GM19239 (cell line): ENCODE measurements around the gene GNAQ.
"Not testable (repeated sequence)": the region's sequence is repeated elsewhere in the genome, so short reads cannot be mapped to it uniquely, and the experiment has no call there.

Source experiments
- DNase-seq: peaks from one replicate; pipeline ENCODE4 v3.0.0; 2011; ENCODE audit warnings: low spot score; ENCODE audit not compliant: insufficient read length
- FAIRE-seq: peaks from 2 replicates; lab custom pipeline; 2011; peaks lifted over from hg19 to GRCh38; lab: Jason Lieb, UNC

GNAQ gene

DNA sequence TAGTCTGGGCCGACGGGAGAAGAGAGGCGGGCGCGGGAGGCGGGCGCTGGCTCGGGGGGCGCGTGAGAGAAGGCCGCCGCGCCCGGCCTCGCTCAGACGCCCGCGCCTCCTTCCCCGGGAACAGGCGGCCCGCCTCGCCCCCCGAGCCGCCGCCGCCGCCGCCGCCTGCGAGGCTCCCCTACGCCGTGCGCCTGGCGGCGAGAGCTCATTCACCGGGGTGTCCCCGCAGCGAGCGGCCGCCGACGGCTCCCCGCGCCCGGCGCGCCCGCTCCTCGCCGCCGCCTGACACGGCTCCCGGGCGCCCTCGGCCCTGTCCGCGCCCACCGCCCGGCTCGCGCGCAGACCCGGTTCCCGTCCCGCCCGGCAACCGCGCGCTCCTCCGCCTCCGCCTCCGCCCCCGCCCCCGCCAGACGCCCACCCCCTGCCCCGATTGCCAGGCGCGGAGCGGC, at the start of gene GNAQ:
Gene GNAQ (minus strand): TSS at position 368 of the 449 bp plus-strand sequence. CDS start 576 bp downstream, outside the sequence.
- FAIRE-seq (no peak), DNase-seq (no peak)

DNA sequence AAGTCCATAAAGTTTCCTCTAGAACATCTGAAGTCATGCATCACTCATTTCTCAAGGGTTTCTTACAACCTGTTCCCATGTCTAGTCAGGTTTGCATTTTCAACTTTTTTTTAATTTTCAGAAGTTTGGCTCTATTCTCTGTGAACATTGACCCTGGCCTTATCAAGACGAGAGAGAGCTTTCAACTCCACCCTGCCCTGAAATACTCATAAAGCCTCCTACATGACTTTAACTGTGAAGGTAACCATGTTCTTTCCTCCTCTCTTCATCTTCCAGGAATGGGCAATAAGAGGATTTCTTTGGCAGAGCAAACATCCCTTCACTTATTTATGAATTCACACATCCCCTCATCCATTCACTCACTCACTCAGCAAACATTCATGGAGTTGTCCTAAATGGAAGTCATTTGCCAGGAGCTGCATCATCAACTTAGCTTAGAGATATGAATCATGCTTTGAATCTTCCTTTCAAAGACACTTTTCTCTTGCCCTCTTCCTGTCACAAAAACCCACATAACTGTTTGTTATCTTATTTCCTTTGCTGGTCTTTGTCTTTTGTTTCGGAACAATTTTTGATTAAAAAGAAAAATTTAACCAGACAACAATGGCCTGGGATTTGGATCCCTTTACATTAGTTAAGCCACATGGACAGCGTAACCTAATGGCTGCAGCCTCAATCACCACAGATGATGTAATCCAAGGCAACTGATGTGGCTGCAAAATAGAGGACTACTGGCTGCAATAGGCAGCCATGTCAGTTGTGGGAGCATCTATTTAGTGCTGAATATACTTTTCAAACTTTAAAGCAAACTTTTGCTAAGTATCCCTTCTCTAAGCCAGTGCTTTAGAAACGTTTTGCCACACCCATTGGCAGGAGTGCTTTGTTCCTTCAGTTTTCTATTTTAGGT, 43.0 kb upstream of the GNAQ start:
- FAIRE-seq (no peak), DNase-seq (no peak)

DNA sequence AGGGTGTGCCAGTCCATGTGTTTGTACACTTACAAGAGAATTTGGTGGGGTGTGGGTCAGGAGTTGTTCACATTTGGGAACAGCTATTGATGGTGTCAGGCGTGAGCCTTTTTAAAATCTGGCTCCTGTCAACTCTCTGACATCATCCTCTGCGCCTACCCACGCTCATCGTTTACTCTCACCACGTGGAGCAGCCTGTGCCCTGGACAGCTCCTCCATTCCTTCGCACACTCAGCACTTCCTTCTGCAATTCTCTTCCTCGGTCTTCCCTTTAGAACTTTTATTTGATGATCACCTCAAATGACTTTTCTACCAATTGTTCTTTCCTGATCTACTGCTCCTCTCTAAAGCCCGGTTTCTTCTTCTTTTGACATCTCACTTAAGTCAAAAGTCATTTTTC, 42.1 kb upstream of the GNAQ start:
- DNase-seq (no peak), FAIRE-seq (no peak)

DNA sequence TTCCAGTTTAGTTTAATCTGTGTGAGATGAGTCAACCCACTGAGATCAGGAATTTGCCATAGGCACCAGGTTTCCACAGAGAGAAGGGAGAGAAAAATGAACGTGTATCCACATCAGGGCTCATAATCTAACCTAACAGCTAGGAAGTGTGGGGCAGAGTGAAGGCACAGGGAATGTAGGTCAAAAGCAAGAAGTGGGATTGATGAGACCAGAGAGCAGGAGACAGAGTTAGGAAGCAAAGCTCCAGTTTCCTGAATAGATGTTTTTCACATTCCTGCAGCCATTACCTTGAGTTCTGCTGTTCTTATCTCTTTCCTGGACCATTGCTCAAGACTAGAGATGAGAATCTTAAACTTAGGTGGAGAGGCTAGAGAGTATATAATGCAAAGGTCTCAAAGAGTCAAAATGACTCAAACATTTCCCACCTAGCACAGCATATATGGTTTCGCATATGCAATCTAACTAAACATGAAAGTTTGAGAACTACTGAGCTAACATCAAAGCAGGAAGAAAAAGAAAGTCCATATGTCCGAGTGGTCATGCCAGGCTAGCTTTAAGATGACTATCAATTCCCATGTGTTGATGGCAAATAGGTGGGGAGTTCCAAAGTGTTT, 41.1 kb upstream of the GNAQ start:
- FAIRE-seq, result no peak
- no peak for DNase-seq

DNA sequence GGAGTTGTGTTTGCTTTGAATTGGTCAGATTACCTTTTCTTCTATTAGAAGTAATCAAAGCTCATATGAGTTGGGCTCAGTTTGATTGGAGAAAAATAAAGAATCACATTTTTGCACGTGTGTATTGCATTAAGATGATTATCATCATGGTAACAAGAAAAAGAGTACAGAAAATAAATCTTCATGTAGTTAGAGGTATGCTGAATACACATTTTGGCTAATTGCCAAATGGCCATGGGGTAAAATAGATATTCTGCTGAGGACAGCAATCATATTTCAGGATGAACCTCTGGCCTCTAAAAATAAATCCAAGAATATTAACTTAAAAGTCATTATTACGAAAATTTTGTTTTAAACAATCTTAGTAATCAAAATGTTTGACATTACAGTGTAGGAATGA, 38.9 kb upstream of the GNAQ start:
- no peak for DNase-seq
- FAIRE-seq, result no peak

DNA sequence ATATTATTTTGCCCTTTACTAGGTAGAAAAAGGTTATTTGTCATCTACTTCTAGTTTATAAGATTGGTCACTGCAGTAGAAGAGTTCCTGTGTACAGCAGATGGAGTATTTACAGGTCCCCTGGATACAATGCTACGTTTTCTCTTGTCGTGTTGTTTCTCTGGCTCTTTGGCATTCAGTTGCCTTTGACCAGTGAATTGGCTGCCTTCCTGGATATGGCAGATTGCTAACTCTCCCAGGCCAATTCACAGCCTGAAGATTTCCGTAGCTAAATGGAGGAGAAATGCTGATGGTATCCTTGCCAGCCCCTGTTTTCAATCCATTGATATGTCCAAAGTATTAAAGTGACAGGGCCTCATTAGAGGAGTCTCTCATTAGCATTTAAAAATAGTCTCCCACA, 32.5 kb upstream of the GNAQ start:
- DNase-seq, result no peak
- FAIRE-seq, result no peak

DNA sequence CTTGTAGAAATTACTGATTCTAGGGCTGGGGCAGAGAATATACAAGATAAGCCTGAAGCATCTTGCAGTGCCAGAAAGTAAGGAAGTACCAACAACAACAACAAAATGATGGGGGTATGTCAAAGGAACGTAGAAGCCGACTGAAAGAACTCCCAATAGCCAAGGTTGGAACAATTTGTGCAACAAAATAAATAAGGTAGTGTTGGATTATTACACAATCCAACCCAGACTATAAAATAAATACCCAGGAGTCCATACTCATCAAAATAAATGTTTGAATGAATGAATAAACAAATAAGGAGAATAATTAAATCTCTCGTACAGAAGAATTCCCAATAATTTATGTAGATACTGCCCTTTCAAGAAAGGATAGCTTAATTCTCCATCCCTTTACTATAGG, 31.1 kb upstream of the GNAQ start:
- no peak for FAIRE-seq
- no peak for DNase-seq

DNA sequence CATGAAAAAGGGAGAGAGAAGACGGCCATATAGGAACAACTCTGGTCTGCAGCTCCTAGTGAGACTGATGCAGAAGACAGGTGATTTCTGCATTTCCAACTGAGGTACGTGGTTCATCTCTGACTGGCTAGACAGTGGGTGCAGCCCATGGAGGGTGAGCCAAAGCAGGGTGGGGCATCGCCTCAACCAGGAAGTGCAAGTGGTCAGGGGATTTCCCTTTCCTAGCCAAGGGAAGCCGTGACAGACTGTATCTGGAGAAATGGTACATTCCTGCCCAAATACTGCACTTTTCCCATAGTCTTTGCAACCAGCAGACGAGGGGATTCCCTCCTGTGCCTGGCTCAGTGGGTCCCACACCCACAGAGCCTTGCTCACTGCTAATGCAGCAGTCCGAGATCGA, 22.6 kb upstream of the GNAQ start:
- not testable (repeated sequence) for FAIRE-seq

DNA sequence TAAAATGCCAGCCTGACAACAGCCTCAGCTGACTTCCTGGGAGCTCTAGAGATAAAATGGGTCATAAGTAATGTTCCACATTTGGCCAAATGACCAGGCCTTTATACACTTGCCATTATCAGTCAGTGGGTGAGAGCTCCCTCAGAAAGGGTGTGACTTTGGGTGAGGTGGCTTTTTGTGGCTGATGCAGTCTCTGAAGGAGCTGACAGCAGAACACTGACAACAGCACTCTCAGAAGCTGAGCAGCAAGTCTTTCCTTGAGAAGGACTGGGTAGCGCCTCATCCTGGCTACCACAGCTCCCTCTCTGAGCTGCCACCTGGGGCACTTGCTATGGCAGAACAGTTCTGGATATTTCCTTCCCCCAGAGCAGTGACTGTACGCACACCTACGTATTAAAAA, 22.0 kb upstream of the GNAQ start:
- DNase-seq (no peak), FAIRE-seq (no peak)

More for the DNA sequence above, 22.6 kb upstream of the GNAQ start:
- not testable (repeated sequence) for DNase-seq

DNA sequence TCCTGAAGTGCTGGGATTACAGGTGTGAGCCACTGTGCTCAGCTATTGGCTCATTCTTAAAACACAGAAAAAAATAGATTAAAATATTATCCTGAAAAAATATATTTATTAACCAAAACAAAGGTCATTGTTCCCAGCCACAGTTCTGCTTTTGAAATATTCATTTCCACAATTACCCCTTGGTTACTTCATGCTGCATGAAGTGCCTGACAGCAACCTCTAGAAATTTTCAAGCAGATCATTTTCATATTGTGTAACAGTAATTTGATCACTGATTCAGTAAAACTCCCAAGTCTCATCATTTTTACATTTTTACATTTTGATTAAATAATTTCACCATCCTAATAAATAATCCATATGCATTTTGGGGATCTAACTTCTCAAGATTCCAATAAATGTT, 18.8 kb upstream of the GNAQ start:
- DNase-seq, result no peak
- FAIRE-seq, result no peak

DNA sequence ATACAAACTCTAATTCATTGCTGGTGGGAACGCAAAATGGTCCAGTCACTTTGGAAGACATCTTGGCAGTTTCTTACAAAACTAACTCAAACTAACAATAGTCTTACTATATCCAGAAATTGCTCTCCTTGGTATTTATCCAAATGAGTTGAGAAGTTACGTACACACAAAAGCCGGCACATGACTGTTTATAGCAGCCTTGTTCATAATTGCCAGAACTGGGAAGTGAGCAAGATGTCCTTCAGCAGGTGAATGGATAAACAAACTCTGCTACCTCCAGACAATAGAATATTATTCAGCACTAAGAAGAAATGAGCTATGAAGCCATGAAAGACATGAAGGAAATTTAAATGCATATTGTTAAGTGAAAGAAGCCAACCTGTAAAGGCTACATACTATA, 17.9 kb upstream of the GNAQ start:
- no peak for FAIRE-seq
- DNase-seq, result no peak

DNA sequence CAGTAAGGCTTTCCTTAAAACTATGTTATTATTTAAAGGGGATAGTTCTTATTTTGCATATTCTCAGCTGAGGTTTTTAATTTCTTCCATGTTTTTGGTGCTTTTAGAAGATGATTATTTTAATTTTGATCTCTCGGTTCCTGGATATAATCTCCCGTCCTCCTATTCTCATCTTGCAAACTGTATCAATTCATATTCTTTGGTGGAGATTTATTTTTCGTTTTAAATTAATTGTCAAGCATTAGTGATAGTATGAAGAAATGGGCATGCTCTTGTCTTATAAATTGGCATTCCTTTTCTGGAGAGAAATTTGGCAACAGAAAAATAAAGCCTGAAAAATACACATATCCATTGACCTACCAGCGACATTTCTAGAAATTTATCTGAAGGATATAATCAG, 15.5 kb upstream of the GNAQ start:
- no peak for DNase-seq
- no peak for FAIRE-seq

DNA sequence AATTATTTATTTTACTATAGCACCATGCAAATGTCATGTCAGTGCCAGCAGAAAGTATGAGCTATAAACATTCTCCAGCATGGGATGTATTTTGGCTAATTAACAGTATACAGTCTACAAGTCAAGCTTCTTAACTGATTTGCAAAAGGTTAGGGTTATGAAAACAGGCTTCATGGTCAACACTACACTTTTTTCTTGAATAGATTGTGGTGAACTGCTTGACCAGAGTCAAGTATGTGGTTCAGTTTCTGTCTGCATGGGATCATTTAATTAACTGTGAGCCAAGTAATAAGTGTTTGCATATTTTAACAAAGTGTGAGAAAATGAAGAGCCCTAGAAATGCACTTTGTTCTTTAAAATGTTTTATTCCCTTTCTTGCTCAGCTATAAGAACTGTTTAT, 14.5 kb upstream of the GNAQ start:
- DNase-seq (no peak), FAIRE-seq (no peak)

DNA sequence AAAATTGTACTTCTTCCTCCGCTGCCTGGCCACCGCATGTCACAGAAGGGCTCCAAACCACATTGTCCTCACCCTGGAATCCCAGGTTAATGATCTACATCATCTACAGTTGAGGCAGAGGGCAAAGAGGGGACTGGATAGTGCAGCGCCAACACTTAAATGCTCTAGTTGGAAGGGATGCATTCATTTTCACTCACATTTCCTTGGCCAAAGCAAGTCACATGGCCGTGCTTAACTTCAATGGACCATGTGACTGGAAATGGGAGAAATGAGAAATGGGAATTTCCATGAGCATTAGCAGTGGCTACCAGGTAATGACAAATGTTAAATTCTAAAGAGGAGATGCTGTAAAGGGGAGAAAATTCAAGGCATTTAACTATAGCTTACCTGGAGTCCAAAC, 13.3 kb upstream of the GNAQ start:
- no peak for FAIRE-seq

DNA sequence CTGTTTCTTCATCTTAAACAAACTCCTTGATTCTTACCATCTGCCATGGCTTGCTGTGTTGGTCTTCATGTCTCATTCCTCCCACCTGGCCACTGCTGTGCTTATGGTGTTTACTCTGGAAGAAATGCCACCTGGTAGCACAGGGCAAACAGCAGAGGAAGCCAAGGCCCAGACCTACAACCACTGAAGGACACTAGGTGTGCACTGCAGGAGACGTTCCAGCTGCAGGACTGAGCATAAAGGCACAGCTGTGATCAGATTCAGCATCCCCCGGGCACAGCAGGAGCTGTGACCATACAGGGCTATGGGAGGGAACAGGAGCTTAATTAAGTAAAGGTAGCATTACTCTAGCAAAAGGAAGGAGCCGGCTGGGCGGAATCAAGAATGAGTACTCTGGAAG, 12.6 kb upstream of the GNAQ start:
- FAIRE-seq, result no peak
- DNase-seq, result no peak

More for the DNA sequence above, 13.3 kb upstream of the GNAQ start:
- DNase-seq, result no peak

DNA sequence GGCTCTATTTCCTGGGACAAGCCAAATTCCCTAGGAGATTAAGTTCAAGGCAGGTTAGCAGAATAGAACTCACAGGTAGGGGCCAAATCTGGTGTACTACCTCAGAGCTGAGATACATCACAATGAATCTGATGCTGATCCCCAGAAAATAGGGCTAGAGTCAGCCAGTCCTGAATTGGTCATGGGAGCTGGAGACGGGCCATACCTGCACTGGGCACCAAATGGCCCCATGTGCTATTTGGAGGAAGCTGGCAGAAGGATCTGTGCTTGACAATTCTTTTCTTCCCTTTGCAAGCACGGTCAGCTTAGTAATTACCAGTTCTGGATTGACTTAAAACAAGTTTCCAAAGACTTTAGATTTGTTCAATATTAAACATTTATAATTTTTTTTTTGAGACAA, 10.4 kb upstream of the GNAQ start:
- DNase-seq, result no peak
- no peak for FAIRE-seq

DNA sequence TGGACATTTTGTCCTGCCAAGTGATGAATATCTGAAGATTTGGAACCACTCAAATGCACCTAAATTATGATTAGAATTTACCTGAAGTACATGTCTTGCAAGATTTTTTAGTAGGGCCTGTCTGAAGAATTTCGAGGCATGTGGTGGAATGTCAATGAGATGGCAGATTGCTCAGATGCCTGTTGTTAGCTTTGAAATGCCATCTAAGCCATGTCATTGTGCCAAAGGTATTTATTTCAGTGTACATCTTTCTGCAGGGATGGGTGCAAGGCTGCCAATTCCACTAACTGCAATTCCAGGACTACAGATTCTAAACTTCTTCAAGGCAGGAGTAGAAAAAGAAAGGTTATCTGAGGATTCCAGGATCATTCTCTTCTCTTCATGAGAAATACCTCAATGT, 9.1 kb upstream of the GNAQ start:
- FAIRE-seq, result no peak
- no peak for DNase-seq

DNA sequence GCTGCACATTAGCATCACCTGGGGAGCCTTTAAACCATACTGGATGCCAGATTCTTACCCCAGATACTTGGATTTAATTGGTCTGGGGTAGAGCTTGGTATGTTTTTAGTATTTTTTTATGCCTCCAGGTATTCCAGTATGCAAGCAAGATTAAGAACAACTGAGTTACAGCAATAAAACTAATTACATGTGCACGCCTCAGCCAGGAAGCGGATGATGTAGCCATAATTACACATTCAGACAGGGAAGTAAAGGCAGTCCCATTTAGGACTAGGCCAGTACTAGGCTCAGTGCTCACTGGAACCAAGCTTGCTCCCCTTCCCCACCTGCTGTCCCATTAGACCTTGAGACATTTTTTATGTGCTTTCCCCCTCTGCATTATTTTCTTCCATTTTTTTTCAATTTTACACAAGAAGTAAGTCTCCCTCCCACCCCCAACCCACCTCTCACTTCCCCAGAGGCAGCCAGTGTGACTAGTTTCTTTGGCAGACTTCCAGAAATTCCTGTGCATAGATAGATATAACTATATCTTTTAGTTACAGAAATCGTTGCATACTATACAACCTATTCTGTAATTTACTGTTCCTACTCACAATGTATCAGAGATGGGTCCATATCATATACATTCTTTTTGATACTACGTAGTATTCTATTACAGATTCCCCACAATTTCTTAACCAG, 7.1 kb upstream of the GNAQ start:
- DNase-seq, result no peak
- FAIRE-seq, result no peak

DNA sequence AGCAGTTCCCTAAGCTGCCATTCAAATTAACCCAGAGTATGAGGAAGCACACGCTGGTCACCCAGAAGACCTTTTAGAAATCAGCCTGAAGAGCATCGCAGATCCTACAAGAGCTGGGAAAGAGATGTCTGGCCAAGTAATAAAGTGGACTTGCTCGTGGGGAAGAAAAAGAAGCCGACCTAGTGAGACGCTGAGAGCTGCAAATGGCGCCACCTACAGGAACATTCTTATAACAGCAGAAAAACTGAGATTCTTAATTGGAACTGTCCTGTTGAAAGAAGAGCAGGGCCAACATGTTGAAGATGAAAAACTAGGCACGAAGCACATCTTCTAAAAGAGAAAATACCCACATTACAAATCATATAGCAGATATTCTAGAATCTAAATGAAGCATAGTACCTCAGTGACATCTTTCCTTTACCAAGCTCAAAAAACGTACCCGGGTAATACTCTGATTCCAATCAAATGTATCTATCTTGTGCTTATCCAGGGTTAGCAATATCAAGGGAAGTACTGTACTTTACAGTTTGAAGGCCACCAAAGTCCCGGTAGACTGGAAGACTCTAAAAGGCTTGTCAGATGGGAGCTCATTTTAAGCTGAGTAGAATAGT, 3.9 kb upstream of the GNAQ start:
- DNase-seq (peak; percentile 22), FAIRE-seq (no peak)

DNA sequence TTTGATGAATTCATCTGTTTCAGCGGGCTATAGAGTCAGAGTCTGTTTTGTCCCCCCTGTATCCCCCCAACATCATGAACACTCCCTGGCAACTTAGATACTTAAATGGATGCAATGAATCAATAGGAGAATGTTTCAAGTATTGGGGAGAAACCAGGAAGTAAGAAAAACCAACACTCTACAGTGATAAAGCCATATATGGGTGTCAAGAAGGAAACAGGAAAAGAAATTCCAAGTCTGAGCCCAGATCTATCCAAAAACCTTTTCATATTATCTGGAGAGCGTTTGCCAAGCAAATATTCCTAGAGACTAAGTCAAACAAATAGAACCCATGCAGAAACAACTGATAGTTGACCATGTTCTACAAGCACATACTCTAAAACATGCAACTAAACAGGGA, 2.3 kb upstream of the GNAQ start:
- no peak for FAIRE-seq
- DNase-seq, result no peak
